KG1 (cell line): Measurements from ENCODE around the gene ERCC4.

Experiments
- DNase-seq: peaks from one replicate; lab custom pipeline; 2025; lab: John Stamatoyannopoulos, UW

The ERCC4 gene

DNA sequence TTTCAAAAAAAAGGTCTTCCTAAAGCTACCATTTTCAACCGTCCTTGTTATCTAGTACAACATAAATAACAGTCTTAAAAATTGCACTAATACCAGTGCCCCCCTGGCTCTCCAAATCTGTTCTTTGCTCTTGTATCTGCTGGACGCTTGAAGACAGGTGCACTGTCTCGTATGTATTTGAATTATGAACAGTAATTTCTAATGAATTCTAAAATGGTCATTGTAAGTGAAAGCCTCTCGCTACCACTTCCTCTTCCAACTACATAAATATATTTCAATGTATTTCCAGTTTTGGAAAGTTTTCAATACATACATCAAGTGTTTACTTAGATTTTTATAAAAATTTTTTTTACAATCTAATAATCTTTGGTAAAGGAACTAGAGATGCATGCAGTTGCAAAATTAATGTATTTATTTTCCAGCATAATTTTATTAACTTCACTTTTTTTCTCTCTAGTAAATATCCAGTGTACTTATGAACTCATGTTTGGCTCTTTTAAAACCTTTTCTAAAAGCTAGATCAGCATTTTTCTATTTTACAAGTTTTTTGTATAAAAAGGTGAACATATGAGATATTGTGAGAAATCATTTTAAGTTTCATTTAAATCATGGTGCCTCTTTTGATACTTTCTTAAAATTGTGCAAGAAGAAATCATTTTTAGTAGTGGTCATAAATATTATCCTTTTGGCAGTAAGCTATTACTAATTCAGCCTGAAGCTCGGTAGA lies 31.0 kb downstream of the ERCC4 start:
- DNase-seq: no peak

DNA sequence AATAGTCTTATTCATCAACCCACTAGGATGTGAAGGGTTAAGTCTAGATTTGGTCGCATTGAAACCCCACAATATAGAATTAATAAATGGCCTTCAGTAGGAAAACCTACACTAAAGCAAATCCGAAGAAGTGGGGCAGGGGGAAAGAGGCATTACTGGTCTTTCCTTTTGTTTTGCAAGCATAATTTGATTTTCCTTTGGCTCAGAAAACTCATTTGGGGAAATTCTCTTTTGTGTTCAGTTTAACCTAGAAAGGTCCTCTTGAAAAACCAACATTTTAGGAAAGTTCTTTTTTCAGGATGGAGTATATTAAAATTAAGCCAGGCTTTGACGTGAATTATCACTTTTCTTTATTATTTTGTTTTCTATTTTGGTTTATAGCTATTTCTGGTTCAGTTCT lies 31.7 kb downstream of the ERCC4 start:
- DNase-seq: no peak

DNA sequence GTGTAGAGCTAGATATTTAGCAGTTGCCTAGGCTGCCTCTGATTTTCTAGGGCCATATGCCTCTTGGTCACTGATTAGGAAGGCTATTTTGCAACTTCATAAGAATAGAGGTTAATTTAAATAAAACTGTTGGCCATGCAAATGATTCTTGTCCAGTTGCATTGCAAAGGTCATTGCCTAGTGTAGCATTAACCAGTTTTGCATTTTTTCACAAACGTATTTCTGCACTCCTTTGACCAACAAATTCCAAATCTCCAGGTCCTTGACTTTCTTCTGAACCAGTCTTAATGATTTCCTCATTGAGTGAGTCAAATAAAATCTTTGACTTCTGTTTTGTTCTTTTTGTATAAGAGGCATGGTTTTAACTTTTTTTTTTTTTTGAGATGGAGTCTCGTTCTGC lies 33.5 kb downstream of the ERCC4 start:
- DNase-seq: no peak

GRCh38 chr16:13956635-13957196 lies 36.8 kb downstream of the ERCC4 start:
- DNase-seq: no peak

DNA sequence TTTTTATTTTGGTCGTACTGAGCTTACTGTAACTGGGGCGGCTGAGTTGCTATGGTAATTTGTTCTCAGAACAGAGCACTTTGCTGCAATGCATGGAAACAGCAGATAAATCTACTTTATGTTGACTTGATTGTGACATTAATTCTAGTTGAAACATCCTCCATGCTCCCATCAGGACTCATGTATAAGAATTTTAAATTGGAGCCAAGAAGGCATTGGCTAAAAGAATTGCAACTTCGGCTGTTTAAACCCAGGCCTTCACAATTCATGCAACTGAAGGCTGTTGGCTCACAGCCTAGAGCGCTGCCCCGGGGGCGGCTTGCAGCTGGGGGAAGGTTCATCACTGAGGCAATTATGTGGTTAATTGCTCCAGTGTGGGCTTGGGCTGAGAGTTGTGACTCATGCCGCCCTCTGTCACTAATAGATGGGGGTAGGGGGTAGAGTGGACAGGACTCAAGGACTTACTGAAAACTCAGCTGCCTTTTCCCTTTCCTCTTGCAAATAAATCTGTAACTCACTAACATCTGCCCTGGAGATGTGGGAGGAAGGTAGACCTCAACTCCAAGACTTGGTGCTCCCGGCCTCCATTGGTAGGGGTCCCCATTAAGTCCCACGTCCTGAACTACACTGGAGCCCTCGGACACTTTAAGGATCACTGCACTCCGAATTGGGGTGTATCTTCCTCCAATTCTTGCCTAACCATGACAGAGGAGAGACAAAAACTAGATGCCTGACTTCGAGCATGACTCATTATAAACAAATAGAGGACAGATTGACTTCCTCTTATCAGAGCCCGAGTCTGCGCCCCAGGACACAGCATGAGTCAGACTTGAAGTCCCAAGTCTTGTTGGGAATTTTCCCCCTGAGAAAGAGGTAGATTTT lies 37.5 kb downstream of the ERCC4 start:
- DNase-seq: no peak

- DNase-seq: no peak
Measured at GRCh38 chr16:13958474-13958873, 38.5 kb downstream of the ERCC4 start.

DNA sequence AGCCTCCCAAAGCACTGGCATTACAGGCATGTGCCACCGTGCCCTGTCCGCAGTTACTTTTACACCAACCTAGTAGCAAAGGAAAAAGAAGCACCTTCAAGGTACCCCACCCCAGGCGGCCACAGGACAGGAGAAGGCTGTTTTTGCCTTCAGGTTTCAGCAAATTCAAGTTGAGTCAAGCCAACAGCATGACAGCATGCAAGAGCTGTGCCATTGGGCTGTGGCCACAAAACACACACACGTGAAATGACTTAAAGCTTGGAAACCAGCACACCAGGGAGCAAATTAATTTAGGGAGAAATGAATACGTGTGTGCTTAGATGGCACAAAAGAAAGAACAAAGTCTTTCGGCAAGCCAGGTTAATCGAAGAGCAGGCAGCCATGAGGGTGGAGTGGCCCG lies 39.7 kb downstream of the ERCC4 start:
- DNase-seq: no peak

- no peak for DNase-seq
Measured at GRCh38 chr16:13961099-13961811, 41.3 kb downstream of the ERCC4 start.

GRCh38 chr16:13962232-13962631 lies 42.3 kb downstream of the ERCC4 start:
- DNase-seq: no peak

DNA sequence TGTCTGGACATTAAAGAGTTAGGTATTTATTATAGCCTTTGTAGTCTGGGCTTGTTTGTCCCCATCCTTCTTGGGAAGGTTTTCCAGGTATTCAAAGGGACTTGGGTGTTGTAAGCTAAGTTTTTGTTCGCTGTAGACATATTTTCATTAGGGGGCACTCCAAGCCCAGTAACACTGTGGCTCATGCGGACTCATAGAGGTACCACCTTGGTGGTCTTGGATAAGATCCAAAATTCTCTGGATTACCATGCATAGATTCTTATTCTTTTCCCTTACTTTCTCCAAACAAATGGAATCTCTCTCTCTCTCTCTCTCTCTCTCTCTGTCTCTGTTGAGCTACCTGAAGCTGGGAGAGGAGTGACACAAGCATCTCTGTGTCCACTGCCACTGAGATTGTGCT lies 48.9 kb downstream of the ERCC4 start:
- DNase-seq: no peak

DNA sequence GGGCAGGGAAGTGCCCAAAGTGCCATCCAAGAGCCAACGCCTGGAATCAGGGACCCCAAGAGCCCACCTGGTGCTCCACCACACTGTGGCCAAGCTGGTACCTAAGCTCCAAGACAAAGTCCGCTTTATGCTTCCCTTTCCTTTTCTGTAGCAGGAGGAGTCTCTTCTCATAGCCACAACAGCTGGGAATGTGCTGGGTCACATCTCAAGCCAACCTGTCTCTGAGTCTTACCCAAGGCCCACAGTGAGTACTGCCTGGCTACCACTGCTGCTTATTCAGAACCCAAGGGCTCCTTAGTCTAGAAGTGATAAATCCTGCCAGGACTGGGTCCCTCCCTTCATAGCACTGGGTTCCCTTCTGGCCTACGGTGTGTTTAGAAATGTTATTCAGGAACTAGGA lies 49.8 kb downstream of the ERCC4 start:
- no peak for DNase-seq

DNA sequence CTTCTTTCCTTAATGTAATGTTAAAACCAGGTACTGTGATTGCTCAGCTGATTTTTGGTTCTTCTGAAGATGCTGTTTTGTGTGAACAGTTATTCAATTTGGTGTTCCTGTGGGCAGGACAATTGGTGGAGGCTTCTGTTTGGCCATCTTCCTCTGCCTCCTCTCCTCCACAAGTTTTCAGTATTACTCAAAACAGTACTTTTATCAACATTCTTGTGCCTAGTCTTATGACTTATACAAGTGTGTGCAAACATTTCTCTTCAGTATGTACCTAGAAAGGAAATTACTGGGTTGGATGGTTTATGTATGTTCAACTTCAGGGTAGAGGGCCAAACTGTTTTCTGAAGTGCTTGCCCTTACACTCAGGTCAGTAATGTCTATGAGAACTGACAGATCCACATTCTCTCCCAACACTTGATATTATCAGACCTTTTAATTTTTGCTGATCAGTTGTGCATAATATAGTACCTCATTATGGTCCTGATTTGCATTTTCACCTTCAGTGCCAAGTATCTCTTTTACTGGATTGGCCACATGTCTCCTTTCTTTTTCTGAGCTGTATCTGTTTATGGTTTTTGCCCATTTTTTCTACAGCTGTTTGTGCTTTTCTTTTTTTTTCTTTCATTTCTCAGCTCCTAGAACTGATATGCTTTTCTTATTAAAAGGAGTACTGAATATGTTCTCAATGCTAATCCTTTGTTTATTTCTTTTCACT lies 50.9 kb downstream of the ERCC4 start:
- no peak for DNase-seq

GRCh38 chr16:13973321-13974023 lies 53.5 kb downstream of the ERCC4 start:
- DNase-seq: no peak

DNA sequence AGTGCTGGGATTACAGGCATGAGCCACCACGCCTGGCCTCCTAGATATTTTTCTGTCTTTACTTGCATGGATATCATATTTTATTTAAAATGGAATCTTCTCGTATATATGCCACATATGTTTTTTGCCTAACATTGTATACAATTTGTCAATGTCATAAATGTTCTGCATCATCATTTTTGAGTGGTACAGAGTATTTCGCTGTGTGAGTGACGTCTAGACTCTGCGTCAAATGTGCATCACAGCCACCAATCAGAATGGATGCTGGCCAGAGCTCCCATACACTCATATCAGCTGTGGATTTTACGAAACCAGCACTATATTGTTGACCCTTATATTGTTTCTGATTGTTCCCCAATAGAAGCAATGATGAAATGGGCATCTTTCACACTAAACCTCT lies 57.2 kb downstream of the ERCC4 start:
- no peak for DNase-seq

DNA sequence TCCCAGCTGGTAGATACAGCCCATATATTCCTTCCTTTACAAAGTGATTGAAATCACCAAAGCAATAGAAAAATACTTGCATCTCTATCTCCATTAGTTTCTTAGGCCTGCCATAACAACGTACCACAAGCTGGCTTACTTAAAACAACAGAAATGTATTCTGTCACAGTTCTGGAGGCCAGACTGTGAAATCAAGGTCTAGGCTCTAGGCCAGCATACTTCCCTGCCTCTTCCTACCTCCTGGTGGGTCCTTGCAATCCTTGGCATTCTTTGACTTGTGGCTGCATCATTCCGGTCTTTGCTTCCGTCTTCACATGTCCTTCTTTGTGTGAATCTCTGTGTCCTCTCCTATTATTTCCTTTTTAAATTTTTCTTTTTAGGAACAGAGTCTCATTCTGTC lies 62.5 kb downstream of the ERCC4 start:
- no peak for DNase-seq

GRCh38 chr16:13983625-13984024 lies 63.7 kb downstream of the ERCC4 start:
- DNase-seq: no peak

DNA sequence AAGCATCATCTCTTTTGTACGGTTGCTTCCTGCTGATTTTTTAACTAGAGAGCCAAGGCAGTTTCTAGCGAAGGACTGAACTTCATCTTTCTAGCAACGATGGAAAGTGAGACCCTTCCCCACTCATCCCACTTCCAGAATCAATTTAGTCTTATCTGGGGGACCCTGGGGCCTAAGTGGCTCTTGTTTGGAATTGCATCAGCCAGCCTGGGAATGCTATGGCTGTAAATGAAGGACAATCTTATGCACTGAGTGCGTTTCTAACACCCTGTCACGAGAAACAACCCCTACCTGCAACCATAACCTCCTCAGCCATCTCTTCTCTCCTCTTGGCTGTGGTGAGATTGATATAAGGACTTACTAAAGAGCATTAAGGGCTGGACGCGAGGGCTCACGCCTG lies 64.8 kb downstream of the ERCC4 start:
- DNase-seq: no peak

- no peak for DNase-seq
Measured at GRCh38 chr16:13988038-13988437, 68.1 kb downstream of the ERCC4 start.

GRCh38 chr16:13992322-13992721 lies 72.4 kb downstream of the ERCC4 start:
- DNase-seq: no peak

DNA sequence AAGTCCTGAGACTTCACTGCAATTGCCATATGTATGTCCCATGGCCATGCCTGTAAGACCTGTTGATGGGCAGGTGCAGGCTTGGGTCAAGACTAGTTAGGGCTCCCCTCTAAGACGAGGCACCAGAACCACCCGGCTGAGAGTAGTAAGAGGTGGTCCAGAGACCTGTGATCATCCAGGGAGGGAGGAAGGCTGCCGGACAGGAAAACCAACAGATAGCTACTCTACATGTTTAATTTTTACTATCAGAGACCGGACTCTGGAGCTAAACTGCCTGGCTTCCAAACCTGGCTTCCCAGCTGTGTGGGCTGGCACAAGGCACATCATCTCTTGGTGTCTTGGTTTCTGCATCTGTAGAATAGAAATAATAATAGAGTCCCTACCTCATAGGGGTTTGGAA lies 73.0 kb downstream of the ERCC4 start:
- no peak for DNase-seq
